IMR-90 (cell line): ENCODE data around the gene NTM. TPM values are rescaled to one million over a fixed set of nuclear protein-coding genes. Genes with fewer than 3 reads are reported as not detected.

Source experiments
- ATAC-seq: fragments of 200-7000 bp; cut with Tn5 transposase; 2 replicates; pipeline ENCODE4 v1.9.1; 2020; ENCODE audit warnings: low read depth, mild to moderate bottlenecking, moderate library complexity
- BruUV-seq: library from RNA; stranded (reverse); fragments of 400-500 nt; replicated peaks from 2 replicates; lab custom pipeline; 2021; lab: Mats Ljungman, UMichigan
- CTCF ChIA-PET: fragments of 300-600 bp; formaldehyde crosslinking; extraction: SDS; loops from one replicate; lab custom pipeline; 2021; ENCODE audit warnings: antibody characterized with exemption; lab: Yijun Ruan, JAX
- POLR2A ChIA-PET: fragments of 300-600 bp; sonication (Branson Sonifier 250); formaldehyde crosslinking; loops from one replicate; lab custom pipeline; 2022; ENCODE audit warnings: antibody characterized with exemption; ENCODE audit not compliant: unreplicated experiment; lab: Charles Lee
- DNase-seq: peaks from one replicate; pipeline ENCODE4 v3.0.0; 2013
- H2AFZ ChIP-seq: replicated peaks from 2 replicates; pipeline ENCODE3; 2013; ENCODE audit warnings: low read length, mild to moderate bottlenecking; ENCODE audit not compliant: poor library complexity
- H2AK5ac ChIP-seq: 2 replicates; pipeline ENCODE4 v1.6.1; 2013; ENCODE audit warnings: low read depth, low read length, inconsistent platforms
- H2AK9ac ChIP-seq: replicated peaks from 2 replicates; pipeline ENCODE3; 2013; ENCODE audit warnings: mild to moderate bottlenecking, low read depth, low read length, moderate library complexity; ENCODE audit not compliant: poor library complexity
- H2BK120ac ChIP-seq: 2 replicates; pipeline ENCODE4 v1.6.1; 2013; ENCODE audit warnings: low read depth, low read length, inconsistent platforms
- H2BK15ac ChIP-seq: 3 replicates; pipeline ENCODE4 v1.6.1; 2013; ENCODE audit warnings: low read depth, low read length, inconsistent platforms
- H2BK20ac ChIP-seq: 2 replicates; pipeline ENCODE4 v1.6.1; 2013; ENCODE audit warnings: low read depth, mild to moderate bottlenecking, inconsistent platforms, low read length, moderate library complexity
- H2BK5ac ChIP-seq: 2 replicates; pipeline ENCODE4 v1.6.1; 2013; ENCODE audit warnings: mild to moderate bottlenecking, low read depth, low read length, inconsistent platforms; ENCODE audit not compliant: poor library complexity, severe bottlenecking
- H3K14ac ChIP-seq: replicated peaks from 2 replicates; pipeline ENCODE4 v1.6.1; 2013; ENCODE audit warnings: low read depth, low read length, inconsistent platforms
- H3K18ac ChIP-seq: 2 replicates; pipeline ENCODE4 v1.6.1; 2013; ENCODE audit warnings: low read depth, low read length, control low read depth
- H3K23ac ChIP-seq: 2 replicates; pipeline ENCODE4 v1.6.1; 2013; ENCODE audit warnings: low read depth, low read length, inconsistent platforms
- H3K27ac ChIP-seq: 2 replicates; pipeline ENCODE4 v1.5.1; 2013; ENCODE audit warnings: mild to moderate bottlenecking, control low read depth, low read length; ENCODE audit not compliant: insufficient read depth
- H3K27me3 ChIP-seq: 2 replicates; pipeline ENCODE4 v1.6.1; 2013; ENCODE audit warnings: low read length; ENCODE audit not compliant: control insufficient read depth, insufficient read depth
- H3K36me3 ChIP-seq: 2 replicates; pipeline ENCODE4 v1.6.1; 2013; ENCODE audit warnings: low read length, mixed read lengths; ENCODE audit not compliant: control insufficient read depth, insufficient read depth
- H3K4ac ChIP-seq: 2 replicates; pipeline ENCODE4 v1.6.1; 2013; ENCODE audit warnings: low read depth, low read length, inconsistent platforms
- H3K4me1 ChIP-seq: 2 replicates; pipeline ENCODE4 v1.6.1; 2013; ENCODE audit warnings: low read length, mixed read lengths; ENCODE audit not compliant: control insufficient read depth, insufficient read depth
- H3K4me2 ChIP-seq: 2 replicates; pipeline ENCODE4 v1.6.1; 2013; ENCODE audit warnings: low read depth, mild to moderate bottlenecking, control low read depth, low read length, moderate library complexity
- H3K4me3 ChIP-seq: 2 replicates; pipeline ENCODE4 v1.5.1; 2013; ENCODE audit warnings: low read depth, mild to moderate bottlenecking, control low read depth, low read length, moderate library complexity; ENCODE audit not compliant: insufficient read depth
- H3K56ac ChIP-seq: 2 replicates; pipeline ENCODE4 v1.6.1; 2013; ENCODE audit warnings: low read length, inconsistent platforms; ENCODE audit not compliant: insufficient read depth; ENCODE audit errors: extremely low read depth
- H3K79me1 ChIP-seq, 2 experiments: 2 replicates each; pipeline ENCODE4 v1.6.1; 2013; ENCODE audit warnings: low read length in 2 of 2, inconsistent platforms in 1 of 2, low read depth in 1 of 2
- H3K9ac ChIP-seq: 2 replicates; pipeline ENCODE4 v1.6.1; 2013; ENCODE audit warnings: low read depth, low read length, control low read depth
- H3K9me1 ChIP-seq: 2 replicates; pipeline ENCODE4 v1.6.1; 2013; ENCODE audit warnings: low read length, inconsistent platforms; ENCODE audit not compliant: insufficient read depth
- H3K9me3 ChIP-seq: 2 replicates; pipeline ENCODE4 v1.6.1; 2013; ENCODE audit warnings: low read length; ENCODE audit not compliant: control insufficient read depth, insufficient read depth
- H4K20me1 ChIP-seq: 2 replicates; pipeline ENCODE4 v1.6.1; 2013; ENCODE audit warnings: low read length, inconsistent platforms; ENCODE audit not compliant: insufficient read depth
- H4K5ac ChIP-seq: 2 replicates; pipeline ENCODE4 v1.6.1; 2013; ENCODE audit warnings: mild to moderate bottlenecking, low read depth, low read length, control low read depth
- H4K8ac ChIP-seq, 2 experiments: 2 replicates each; pipeline ENCODE4 v1.6.1; 2013; ENCODE audit warnings: low read depth in 2 of 2, low read length in 2 of 2, control low read depth in 1 of 2, inconsistent platforms in 1 of 2
- H4K91ac ChIP-seq: 2 replicates; pipeline ENCODE4 v1.6.1; 2013; ENCODE audit warnings: low read depth, low read length, inconsistent platforms; ENCODE audit not compliant: insufficient read depth
- BHLHE40 ChIP-seq: fragments of 150-350 bp; IDR thresholded peaks from 2 replicates; pipeline ENCODE4 v1.6.1; 2016; ENCODE audit warnings: mild to moderate bottlenecking, low read depth, low read length
- CEBPB ChIP-seq: IDR thresholded peaks from 2 replicates; pipeline ENCODE4 v1.6.1; 2012; ENCODE audit warnings: low read depth, low read length, improper control_type of control experiment
- CHD1 ChIP-seq: IDR thresholded peaks from 2 replicates; pipeline ENCODE4 v1.6.1; 2012; ENCODE audit warnings: low read depth, low read length, improper control_type of control experiment
- MAFK ChIP-seq: IDR thresholded peaks from 2 replicates; pipeline ENCODE4 v1.6.1; 2012; ENCODE audit warnings: low read depth, low read length, improper control_type of control experiment
- MAZ ChIP-seq: IDR thresholded peaks from 2 replicates; pipeline ENCODE4 v1.6.1; 2012; ENCODE audit warnings: low read depth, mild to moderate bottlenecking, low read length, improper control_type of control experiment, moderate library complexity, borderline replicate concordance
- MXI1 ChIP-seq: IDR thresholded peaks from 2 replicates; pipeline ENCODE4 v1.6.1; 2012; ENCODE audit warnings: low read depth, mild to moderate bottlenecking, low read length, moderate library complexity, borderline replicate concordance
- NFE2L2 ChIP-seq: fragments of 150-350 bp; IDR thresholded peaks from 2 replicates; pipeline ENCODE4 v1.6.1; 2016; ENCODE audit warnings: low read depth, mild to moderate bottlenecking, low read length
- POLR2A ChIP-seq: IDR thresholded peaks from 2 replicates; pipeline ENCODE4 v1.6.1; 2012; ENCODE audit warnings: mild to moderate bottlenecking, low read depth, low read length
- RAD21 ChIP-seq: IDR thresholded peaks from 2 replicates; pipeline ENCODE4 v1.6.1; 2012; ENCODE audit warnings: low read length, improper control_type of control experiment
- RCOR1 ChIP-seq: IDR thresholded peaks from 2 replicates; pipeline ENCODE4 v1.6.1; 2012; ENCODE audit warnings: mild to moderate bottlenecking, low read length, improper control_type of control experiment; ENCODE audit not compliant: insufficient replicate concordance
- RFX5 ChIP-seq: IDR thresholded peaks from 2 replicates; pipeline ENCODE4 v1.8.0; 2012; ENCODE audit warnings: low read depth, mild to moderate bottlenecking, low read length, moderate library complexity
- SMC3 ChIP-seq: fragments of 150-350 bp; IDR thresholded peaks from 2 replicates; pipeline ENCODE4 v1.6.1; 2016; ENCODE audit warnings: low read depth, mild to moderate bottlenecking, antibody characterized with exemption, low read length, moderate library complexity
- WGBS, 2 experiments: methylation state at CpG; one replicate each; pipeline versions ENCODE4 v1.1.5 to v1.1.7; 2013; ENCODE audit warnings: missing lambda C conversion rate in 2 of 2; ENCODE audit not compliant: insufficient read length in 1 of 2; ENCODE audit errors: extremely low coverage in 2 of 2; 5-methylcytosine and 5-hydroxymethylcytosine counted together
- dilution Hi-C: fragments of 300-500 bp; cut with HindIII; formaldehyde crosslinking; loops from one replicate; pipeline ENCODE4 v1.14.3; 2018; ENCODE audit warnings: low sequenced_read_pairs; ENCODE audit not compliant: unreplicated experiment
- in situ Hi-C: fragments of 300-500 bp; cut with MboI; formaldehyde crosslinking; loops from 3 replicates; pipeline ENCODE4 v1.14.3; 2019; ENCODE audit warnings: low sequenced_read_pairs, inconsistent platforms, mixed read lengths
- intact Hi-C: fragments of 100-400 bp; cut with micrococcal nuclease; formaldehyde crosslinking; loops from 2 replicates; pipeline ENCODE4 v1.10.0; 2022
- polyA plus RNA-seq, 3 experiments: library from polyadenylated mRNA; depleted of rRNA; stranded (reverse); fragments of >200 nt; gene quantifications; 2 replicates each; pipeline ENCODE4 v1.2.3, GENCODE V29; 2012; ENCODE audit warnings: low replicate concordance in 1 of 3
- total RNA-seq: library from RNA; depleted of rRNA; stranded (reverse); fragments of >200 nt; gene quantifications from 2 replicates; pipeline ENCODE4 v1.2.3, GENCODE V29; 2012
- TF ChIP-seq, protein P1 (sequence below): conservative IDR thresholded peaks from 2 replicates; pipeline ENCODE4 v1.5.1; 2012; ENCODE audit warnings: mild to moderate bottlenecking, low read depth, low read length, improper control_type of control experiment
- TF ChIP-seq, protein P2 (sequence below): fragments of 150-350 bp; IDR thresholded peaks from 2 replicates; pipeline ENCODE4 v1.6.1; 2016; ENCODE audit warnings: low read depth, mild to moderate bottlenecking, low read length, moderate library complexity, borderline replicate concordance

Gene NTM
- total and polyA plus RNA-seq, 2 of the 4 experiments (the other 2 are of a cell fraction), result 19.5 to 25.5 TPM

DNA sequence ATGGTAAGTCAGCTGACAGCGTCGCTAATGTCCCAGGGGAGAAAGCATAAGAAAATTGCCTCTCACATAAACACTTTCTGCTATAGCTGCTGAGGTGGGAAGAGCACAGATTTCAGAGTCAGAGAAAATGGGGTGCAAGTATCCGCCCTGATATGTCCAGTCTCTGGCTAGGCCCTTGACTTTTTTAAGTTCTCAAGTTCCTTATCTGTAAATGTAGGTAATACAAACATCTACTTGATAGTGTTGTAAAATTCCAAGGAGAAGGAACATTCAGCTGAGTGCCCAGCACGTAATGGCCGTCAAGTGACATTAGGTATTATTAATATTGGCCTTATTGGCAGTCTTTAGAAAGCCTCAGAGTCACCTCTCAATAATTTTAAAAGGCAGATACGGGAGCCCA is 143.6 kb downstream of the NTM start:
- WGBS, 2 experiments, result no CpG with 5 or more reads among the region's 6 CpGs
- no peak overlapping the region for H4K5ac ChIP-seq
- no peak overlapping the region for H3K4me2 ChIP-seq
- H3K36me3 ChIP-seq, result no peaks in the 10 kb centered on the region
- no peak overlapping the region for H3K4me3 ChIP-seq
- H2AK5ac ChIP-seq, result no peak overlapping the region
- no peak overlapping the region for H2BK120ac ChIP-seq
- H3K9ac ChIP-seq, result no peak overlapping the region
- no peaks in the 10 kb centered on the region for H3K27me3 ChIP-seq
- TF ChIP-seq CHD1 (no peak), RCOR1 (no peak), BHLHE40 (no peak), MXI1 (no peak), RAD21 (no peak), NFE2L2 (no peak), POLR2A (no peak), MAZ (no peak), SMC3 (no peak), MAFK (no peak), CEBPB (no peak), RFX5 (no peak)
- TF ChIP-seq, protein P1, sequence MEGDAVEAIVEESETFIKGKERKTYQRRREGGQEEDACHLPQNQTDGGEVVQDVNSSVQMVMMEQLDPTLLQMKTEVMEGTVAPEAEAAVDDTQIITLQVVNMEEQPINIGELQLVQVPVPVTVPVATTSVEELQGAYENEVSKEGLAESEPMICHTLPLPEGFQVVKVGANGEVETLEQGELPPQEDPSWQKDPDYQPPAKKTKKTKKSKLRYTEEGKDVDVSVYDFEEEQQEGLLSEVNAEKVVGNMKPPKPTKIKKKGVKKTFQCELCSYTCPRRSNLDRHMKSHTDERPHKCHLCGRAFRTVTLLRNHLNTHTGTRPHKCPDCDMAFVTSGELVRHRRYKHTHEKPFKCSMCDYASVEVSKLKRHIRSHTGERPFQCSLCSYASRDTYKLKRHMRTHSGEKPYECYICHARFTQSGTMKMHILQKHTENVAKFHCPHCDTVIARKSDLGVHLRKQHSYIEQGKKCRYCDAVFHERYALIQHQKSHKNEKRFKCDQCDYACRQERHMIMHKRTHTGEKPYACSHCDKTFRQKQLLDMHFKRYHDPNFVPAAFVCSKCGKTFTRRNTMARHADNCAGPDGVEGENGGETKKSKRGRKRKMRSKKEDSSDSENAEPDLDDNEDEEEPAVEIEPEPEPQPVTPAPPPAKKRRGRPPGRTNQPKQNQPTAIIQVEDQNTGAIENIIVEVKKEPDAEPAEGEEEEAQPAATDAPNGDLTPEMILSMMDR, result no peak
- TF ChIP-seq, protein P2, sequence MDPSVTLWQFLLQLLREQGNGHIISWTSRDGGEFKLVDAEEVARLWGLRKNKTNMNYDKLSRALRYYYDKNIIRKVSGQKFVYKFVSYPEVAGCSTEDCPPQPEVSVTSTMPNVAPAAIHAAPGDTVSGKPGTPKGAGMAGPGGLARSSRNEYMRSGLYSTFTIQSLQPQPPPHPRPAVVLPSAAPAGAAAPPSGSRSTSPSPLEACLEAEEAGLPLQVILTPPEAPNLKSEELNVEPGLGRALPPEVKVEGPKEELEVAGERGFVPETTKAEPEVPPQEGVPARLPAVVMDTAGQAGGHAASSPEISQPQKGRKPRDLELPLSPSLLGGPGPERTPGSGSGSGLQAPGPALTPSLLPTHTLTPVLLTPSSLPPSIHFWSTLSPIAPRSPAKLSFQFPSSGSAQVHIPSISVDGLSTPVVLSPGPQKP, result no peak
- no peak overlapping the region for H3K23ac ChIP-seq
- in situ Hi-C loops, result loop anchor here (25.0 kb wide), 1 partner anchor 452 kb away; no protein-coding TSS in a partner anchor
- intact Hi-C loops, result loop anchor here (5.0 kb wide), 1 partner anchor 487 kb away; no protein-coding TSS in a partner anchor
- no peak overlapping the region for H2BK5ac ChIP-seq
- no peak overlapping the region for H2AK9ac ChIP-seq
- no peak overlapping the region for H3K18ac ChIP-seq
- H3K9me1 ChIP-seq, result no peaks in the 10 kb centered on the region
- no peaks in the 10 kb centered on the region for H4K20me1 ChIP-seq
- no TSS peak for BruUV-seq
- H3K4me1 ChIP-seq, result no peaks in the 10 kb centered on the region
- H3K56ac ChIP-seq, result no peak overlapping the region
- no peak overlapping the region for H4K8ac ChIP-seq
- DNase-seq (no peak), ATAC-seq (no peak)
- H3K14ac ChIP-seq, result no peak overlapping the region
- no peak overlapping the region for H2AFZ ChIP-seq
- no peak overlapping the region for H3K4ac ChIP-seq
- no peaks in the 10 kb centered on the region for H3K9me3 ChIP-seq
- no peaks in the 10 kb centered on the region for H3K79me1 ChIP-seq
- no peak overlapping the region for H3K27ac ChIP-seq
- H2BK15ac ChIP-seq, result no peak overlapping the region
- H2BK20ac ChIP-seq, result no peak overlapping the region
- CTCF ChIA-PET, result no interaction called here
- dilution Hi-C loops, result no loop called here
- POLR2A ChIA-PET, result no interaction called here
- no peak overlapping the region for H4K91ac ChIP-seq
